ENCODE data around the gene WDR90. TPM values are rescaled to one million over a fixed set of nuclear protein-coding genes. Genes with fewer than 3 reads are reported as not detected.

The WDR90 gene
- total and polyA plus RNA-seq, 2 of the 13 experiments (the other 11 are each of a cell fraction or from before 2014, with no cell fraction given): 14.9 to 28.9 TPM

GRCh38 chr16:610513-611381 lies 38.4 kb upstream of the WDR90 start (continued):
- 0 out of 2 replicates have a peak, but pooled peaks have one; percentile 26 for TF ChIP-seq ZGPAT (CRISPR knock-in tag; IDR thresholded peaks at IDR 0.05)
- no peak for TF ChIP-seq ZSCAN30 (CRISPR knock-in tag; IDR thresholded peaks at IDR 0.05)
- TF ChIP-seq, protein P1, sequence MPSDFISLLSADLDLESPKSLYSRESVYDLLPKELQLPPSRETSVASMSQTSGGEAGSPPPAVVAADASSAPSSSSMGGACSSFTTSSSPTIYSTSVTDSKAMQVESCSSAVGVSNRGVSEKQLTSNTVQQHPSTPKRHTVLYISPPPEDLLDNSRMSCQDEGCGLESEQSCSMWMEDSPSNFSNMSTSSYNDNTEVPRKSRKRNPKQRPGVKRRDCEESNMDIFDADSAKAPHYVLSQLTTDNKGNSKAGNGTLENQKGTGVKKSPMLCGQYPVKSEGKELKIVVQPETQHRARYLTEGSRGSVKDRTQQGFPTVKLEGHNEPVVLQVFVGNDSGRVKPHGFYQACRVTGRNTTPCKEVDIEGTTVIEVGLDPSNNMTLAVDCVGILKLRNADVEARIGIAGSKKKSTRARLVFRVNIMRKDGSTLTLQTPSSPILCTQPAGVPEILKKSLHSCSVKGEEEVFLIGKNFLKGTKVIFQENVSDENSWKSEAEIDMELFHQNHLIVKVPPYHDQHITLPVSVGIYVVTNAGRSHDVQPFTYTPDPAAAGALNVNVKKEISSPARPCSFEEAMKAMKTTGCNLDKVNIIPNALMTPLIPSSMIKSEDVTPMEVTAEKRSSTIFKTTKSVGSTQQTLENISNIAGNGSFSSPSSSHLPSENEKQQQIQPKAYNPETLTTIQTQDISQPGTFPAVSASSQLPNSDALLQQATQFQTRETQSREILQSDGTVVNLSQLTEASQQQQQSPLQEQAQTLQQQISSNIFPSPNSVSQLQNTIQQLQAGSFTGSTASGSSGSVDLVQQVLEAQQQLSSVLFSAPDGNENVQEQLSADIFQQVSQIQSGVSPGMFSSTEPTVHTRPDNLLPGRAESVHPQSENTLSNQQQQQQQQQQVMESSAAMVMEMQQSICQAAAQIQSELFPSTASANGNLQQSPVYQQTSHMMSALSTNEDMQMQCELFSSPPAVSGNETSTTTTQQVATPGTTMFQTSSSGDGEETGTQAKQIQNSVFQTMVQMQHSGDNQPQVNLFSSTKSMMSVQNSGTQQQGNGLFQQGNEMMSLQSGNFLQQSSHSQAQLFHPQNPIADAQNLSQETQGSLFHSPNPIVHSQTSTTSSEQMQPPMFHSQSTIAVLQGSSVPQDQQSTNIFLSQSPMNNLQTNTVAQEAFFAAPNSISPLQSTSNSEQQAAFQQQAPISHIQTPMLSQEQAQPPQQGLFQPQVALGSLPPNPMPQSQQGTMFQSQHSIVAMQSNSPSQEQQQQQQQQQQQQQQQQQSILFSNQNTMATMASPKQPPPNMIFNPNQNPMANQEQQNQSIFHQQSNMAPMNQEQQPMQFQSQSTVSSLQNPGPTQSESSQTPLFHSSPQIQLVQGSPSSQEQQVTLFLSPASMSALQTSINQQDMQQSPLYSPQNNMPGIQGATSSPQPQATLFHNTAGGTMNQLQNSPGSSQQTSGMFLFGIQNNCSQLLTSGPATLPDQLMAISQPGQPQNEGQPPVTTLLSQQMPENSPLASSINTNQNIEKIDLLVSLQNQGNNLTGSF (CRISPR knock-in tag; IDR thresholded peaks at IDR 0.05): no peak
- TF ChIP-seq MTF2 (CRISPR knock-in tag; IDR thresholded peaks at IDR 0.05; ENCODE audit: borderline replicate concordance): no peak
- TF ChIP-seq ATRX (CRISPR knock-in tag; IDR thresholded peaks at IDR 0.05; ENCODE audit: borderline replicate concordance): no peak
- no peak for TF ChIP-seq ZNF232 (CRISPR knock-in tag; IDR thresholded peaks at IDR 0.05; ENCODE audit: borderline replicate concordance)
- no peak for TF ChIP-seq ZNF749 (CRISPR knock-in tag; IDR thresholded peaks at IDR 0.05; ENCODE audit: borderline replicate concordance)
- TF ChIP-seq, protein P2, sequence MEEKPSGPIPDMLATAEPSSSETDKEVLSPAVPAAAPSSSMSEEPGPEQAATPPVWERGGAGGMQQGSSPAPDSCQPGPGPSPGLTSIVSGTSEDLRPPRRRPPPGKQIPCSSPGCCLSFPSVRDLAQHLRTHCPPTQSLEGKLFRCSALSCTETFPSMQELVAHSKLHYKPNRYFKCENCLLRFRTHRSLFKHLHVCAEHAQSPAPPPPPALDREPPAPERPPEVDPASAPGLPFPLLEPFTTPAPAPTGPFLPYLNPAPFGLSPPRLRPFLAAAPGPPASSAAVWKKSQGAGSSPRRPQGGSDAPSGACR (CRISPR knock-in tag; IDR thresholded peaks at IDR 0.05): no peak
- no peak for TF ChIP-seq ZNF468 (CRISPR knock-in tag; IDR thresholded peaks at IDR 0.05)
- no peak for TF ChIP-seq ZNF788 (CRISPR knock-in tag; IDR thresholded peaks at IDR 0.05; ENCODE audit: borderline replicate concordance)
- TF ChIP-seq ZNF441 (CRISPR knock-in tag; IDR thresholded peaks at IDR 0.05; ENCODE audit: borderline replicate concordance): no peak
- no peak for TF ChIP-seq ZNF761 (CRISPR knock-in tag; conservative IDR thresholded peaks at IDR 0.05)
- 0 out of 2 replicates have a peak, but pooled peaks have one; percentile 18 for TF ChIP-seq MXD3 (CRISPR knock-in tag; IDR thresholded peaks at IDR 0.05)
- TF ChIP-seq GMEB2 (CRISPR knock-in tag; IDR thresholded peaks at IDR 0.05; ENCODE audit: low read depth): no peak
- no peak for TF ChIP-seq USF2 (IDR thresholded peaks at IDR 0.05; ENCODE audit: low read depth, low read length)
- no peak for TF ChIP-seq USF2 (CRISPR knock-in tag; IDR thresholded peaks at IDR 0.05; ENCODE audit: borderline replicate concordance)
- no peak for TF ChIP-seq PAF1 (CRISPR knock-in tag; IDR thresholded peaks at IDR 0.05)
